Suprapubic skin (tissue), 4 donors: ENCODE measurements around the gene ZNF705A. TPM values are rescaled to one million over a fixed set of nuclear protein-coding genes. Genes with fewer than 3 reads are reported as not detected.
"Not testable (repeated sequence)": the region's sequence is repeated elsewhere in the genome, so short reads cannot be mapped to it uniquely, and the experiment has no call there.

ENCODE experiments used
- DNase-seq, 2 donors: peaks; one replicate each; pipeline ENCODE4 v3.0.0-alpha.2; 2019; ENCODE audit warnings: low spot score in 2 of 2
- H3K27ac ChIP-seq: fragments of 200-600 bp; sonication (generic); one replicate; pipeline ENCODE4 v1.5.1; 2019
- H3K27me3 ChIP-seq: fragments of 200-600 bp; sonication (generic); one replicate; pipeline ENCODE4 v1.5.1; 2019
- H3K36me3 ChIP-seq: fragments of 200-600 bp; sonication (generic); one replicate; pipeline ENCODE4 v1.5.1; 2019
- H3K4me1 ChIP-seq: fragments of 200-600 bp; sonication (generic); one replicate; pipeline ENCODE4 v1.5.1; 2019
- H3K4me3 ChIP-seq: fragments of 200-600 bp; sonication (generic); one replicate; pipeline ENCODE4 v1.5.1; 2019; ENCODE audit warnings: mild to moderate bottlenecking
- H3K9me3 ChIP-seq: fragments of 200-600 bp; sonication (generic); one replicate; pipeline ENCODE4 v1.5.1; 2019
- CTCF ChIP-seq, 2 donors: fragments of 200-600 bp in 1 of 2; fragments of 450-650 bp in 1 of 2; sonication (generic) in 1 of 2; IDR thresholded peaks; one replicate each; pipeline ENCODE4 v1.5.1; 2016 to 2019; ENCODE audit warnings: antibody characterized with exemption in 2 of 2, mild to moderate bottlenecking in 1 of 2, moderate library complexity in 1 of 2
- EP300 ChIP-seq: sonication (generic); formaldehyde crosslinking; IDR thresholded peaks from one replicate; pipeline ENCODE4 v1.6.1; 2017; ENCODE audit warnings: antibody characterized with exemption
- POLR2A ChIP-seq, 2 donors: fragments of 450-650 bp; IDR thresholded peaks; one replicate each; pipeline ENCODE4 v1.6.1; 2017; ENCODE audit warnings: antibody characterized with exemption in 2 of 2, mild to moderate bottlenecking in 2 of 2, moderate library complexity in 2 of 2
- POLR2AphosphoS5 ChIP-seq, 3 donors: sonication (generic); formaldehyde crosslinking; IDR thresholded peaks; one replicate each; pipeline ENCODE4 v1.6.1; 2017; ENCODE audit warnings: antibody characterized with exemption in 3 of 3
- WGBS: methylation state at CpG from one replicate; pipeline ENCODE4 v1.1.5; 2018; 5-methylcytosine and 5-hydroxymethylcytosine counted together
- total RNA-seq, 4 donors: library from RNA; depleted of rRNA; stranded (reverse); fragments of >200 nt; gene quantifications; one replicate each; pipeline ENCODE4 v1.1.0, GENCODE V29; 2016

Gene ZNF705A
- total RNA-seq, 4 donors from 2014 or later, result not detected

GRCh38 chr12:8127138-8127537 lies 29.7 kb upstream of the ZNF705A start:
- no peak for DNase-seq
- Histone ChIP-seq H3K36me3 (peaks cover 11% of the 10 kb centered on the region), H3K9me3 (no peaks in the 10 kb centered on the region), H3K4me3 (no peak overlapping the region), H3K4me1 (no peaks in the 10 kb centered on the region), H3K27ac (no peak overlapping the region), H3K27me3 (no peaks in the 10 kb centered on the region)
- 69% methylated on average over 4 of the region's 4 CpGs for WGBS
- no peak for TF ChIP-seq POLR2AphosphoS5 (IDR thresholded peaks at IDR 0.05)
- no peak for TF ChIP-seq POLR2A (IDR thresholded peaks at IDR 0.05)
- no peak for TF ChIP-seq EP300
- no peak for TF ChIP-seq CTCF (IDR thresholded peaks at IDR 0.05)

- 96% methylated on average over 18 of the region's 18 CpGs for WGBS
- H3K4me3 ChIP-seq, H3K9me3 ChIP-seq, H3K4me1 ChIP-seq, DNase-seq, H3K27me3 ChIP-seq, H3K27ac ChIP-seq: not testable (repeated sequence)
- H3K36me3 ChIP-seq, result peaks cover 15% of the 10 kb centered on the region
These were observed 23.0 kb upstream of the ZNF705A start for GRCh38 chr12:8133636-8134397.

- H3K4me3 ChIP-seq, H3K27ac ChIP-seq, DNase-seq, H3K27me3 ChIP-seq, H3K9me3 ChIP-seq, H3K4me1 ChIP-seq: not testable (repeated sequence)
- WGBS, result 97% methylated on average over 23 of the region's 23 CpGs
- peaks cover 14% of the 10 kb centered on the region for H3K36me3 ChIP-seq
These were observed 22.4 kb upstream of the ZNF705A start for GRCh38 chr12:8134398-8134930.

GRCh38 chr12:8141647-8142046 lies 15.2 kb upstream of the ZNF705A start:
- H3K36me3 ChIP-seq, H3K4me3 ChIP-seq, H3K4me1 ChIP-seq, DNase-seq, H3K27me3 ChIP-seq, H3K9me3 ChIP-seq, H3K27ac ChIP-seq: not testable (repeated sequence)
- WGBS, result 55% methylated on average over 8 of the region's 8 CpGs

GRCh38 chr12:8143261-8143660 lies 13.6 kb upstream of the ZNF705A start:
- Histone ChIP-seq H3K4me3 (no peak overlapping the region), H3K27ac (no peak overlapping the region), H3K9me3 (peaks cover 6% of the 10 kb centered on the region), H3K4me1 (no peaks in the 10 kb centered on the region), H3K36me3 (peaks cover under 1% of the 10 kb centered on the region), H3K27me3 (no peaks in the 10 kb centered on the region)
- no peak for DNase-seq
- TF ChIP-seq POLR2AphosphoS5 (IDR thresholded peaks at IDR 0.05) (no peak), POLR2A (IDR thresholded peaks at IDR 0.05) (no peak), CTCF (IDR thresholded peaks at IDR 0.05) (no peak)

GRCh38 chr12:8145754-8146441 lies 10.9 kb upstream of the ZNF705A start:
- TF ChIP-seq POLR2A (IDR thresholded peaks at IDR 0.05), result no peak
- no peak for TF ChIP-seq CTCF (IDR thresholded peaks at IDR 0.05)
- no peak for TF ChIP-seq EP300
- H3K27ac ChIP-seq, result peak overlapping the region; percentile 5
- no peaks in the 10 kb centered on the region for H3K36me3 ChIP-seq
- WGBS, result 48% methylated on average over 9 of the region's 19 CpGs
- H3K9me3 ChIP-seq, result peaks cover 6% of the 10 kb centered on the region
- no peaks in the 10 kb centered on the region for H3K4me1 ChIP-seq
- H3K4me3 ChIP-seq, result peak overlapping the region; percentile 10
- no peak for DNase-seq
- no peaks in the 10 kb centered on the region for H3K27me3 ChIP-seq
